B cell (primary cell): ENCODE data around the gene AGPAT1. TPM values are rescaled to one million over a fixed set of nuclear protein-coding genes. Genes with fewer than 3 reads are reported as not detected.

Experiments
- ATAC-seq: fragments of 200-7000 bp; cut with Tn5 transposase; one replicate; pipeline ENCODE4 v1.10.0; 2021; ENCODE audit warnings: low read depth, mild to moderate bottlenecking, moderate number of reproducible peaks, moderate library complexity
- CTCF ChIA-PET: fragments of 350-600 bp; sonication (Branson Sonifier 250); formaldehyde crosslinking; loops from one replicate; lab custom pipeline; 2021; ENCODE audit warnings: antibody characterized with exemption, inconsistent platforms; lab: Charles Lee
- POLR2A ChIA-PET: fragments of 350-600 bp; sonication (Branson Sonifier 250); formaldehyde crosslinking; loops from one replicate; lab custom pipeline; 2021; ENCODE audit warnings: antibody characterized with exemption; lab: Charles Lee
- DNase-seq: peaks from one replicate; pipeline ENCODE4 v3.0.0; 2013
- H2AFZ ChIP-seq: 2 replicates; pipeline ENCODE4 v1.6.1; 2012; ENCODE audit warnings: mild to moderate bottlenecking, low read depth, low read length; ENCODE audit not compliant: insufficient read depth, poor library complexity, severe bottlenecking
- H3K27ac ChIP-seq, 2 donors: 1 replicate in 1 of 2; 2 replicates in 1 of 2; pipeline ENCODE4 v1.5.1; 2012 to 2013; ENCODE audit warnings: low read length in 2 of 2, mild to moderate bottlenecking in 2 of 2, moderate library complexity in 1 of 2
- H3K27me3 ChIP-seq, 4 experiments: fragments of 200-600 bp in 1 of 4; sonication (generic) in 1 of 4; replicated peaks in 1 of 4; 1 replicate in 2 of 4; 2 replicates in 2 of 4; pipeline versions ENCODE4 v1.6.1 to v1.7.0; 2013 to 2016; ENCODE audit warnings: low read length in 3 of 4, mild to moderate bottlenecking in 2 of 4, mixed read lengths in 1 of 4, moderate library complexity in 1 of 4; ENCODE audit not compliant: insufficient read depth in 4 of 4, control insufficient read depth in 3 of 4; ENCODE audit errors: control extremely low read depth in 1 of 4
- H3K36me3 ChIP-seq, 2 experiments: replicated peaks in 1 of 2; 1 replicate in 1 of 2; 2 replicates in 1 of 2; pipeline versions ENCODE4 v1.6.1 to v1.7.1; 2013; ENCODE audit warnings: low read length in 1 of 2; ENCODE audit not compliant: insufficient read depth in 2 of 2, control insufficient read depth in 1 of 2; ENCODE audit errors: control extremely low read depth in 1 of 2, extremely low read depth in 1 of 2
- H3K4me1 ChIP-seq, 2 donors: fragments of 200-600 bp in 1 of 2; sonication (generic) in 1 of 2; 1 replicate in 1 of 2; 2 replicates in 1 of 2; pipeline versions ENCODE4 v1.5.1 to v1.6.1; 2013 to 2017; ENCODE audit warnings: low read length in 2 of 2; ENCODE audit not compliant: control insufficient read depth in 2 of 2, insufficient read depth in 2 of 2
- H3K4me2 ChIP-seq: replicated peaks from 2 replicates; pipeline ENCODE3; 2012; ENCODE audit warnings: mild to moderate bottlenecking, low read depth, low read length; ENCODE audit not compliant: poor library complexity, severe bottlenecking
- H3K4me3 ChIP-seq, 5 experiments: fragments of 200-600 bp in 1 of 5; sonication (generic) in 1 of 5; 1 replicate in 3 of 5; 2 replicates in 2 of 5; pipeline versions ENCODE4 v1.5.1 to v1.7.0; 2011 to 2016; ENCODE audit warnings: low read length in 4 of 5, mild to moderate bottlenecking in 4 of 5, low read depth in 2 of 5, control low read depth in 1 of 5, moderate library complexity in 1 of 5; ENCODE audit not compliant: insufficient read depth in 1 of 5; ENCODE audit errors: control extremely low read depth in 1 of 5, extremely low read depth in 1 of 5
- H3K79me2 ChIP-seq: fragments of 200-600 bp; sonication (generic); one replicate; pipeline ENCODE4 v1.6.0; 2016; ENCODE audit warnings: low read length; ENCODE audit not compliant: control insufficient read depth, insufficient read depth
- H3K9ac ChIP-seq: fragments of 200-600 bp; sonication (generic); 2 replicates; pipeline ENCODE4 v1.6.1; 2017; ENCODE audit warnings: mild to moderate bottlenecking, low read length, moderate library complexity
- H3K9me3 ChIP-seq, 3 donors: one replicate each; pipeline versions ENCODE4 v1.6.1 to v1.7.1; 2013; ENCODE audit warnings: low read length in 2 of 3; ENCODE audit not compliant: control insufficient read depth in 2 of 3, insufficient read depth in 1 of 3; ENCODE audit errors: control extremely low read depth in 1 of 3
- H4K20me1 ChIP-seq: 2 replicates; pipeline ENCODE4 v1.6.0; 2012; ENCODE audit warnings: mild to moderate bottlenecking, low read length; ENCODE audit not compliant: insufficient read depth, control insufficient read depth, poor library complexity, severe bottlenecking
- H3K27ac Mint-ChIP-seq: one replicate; pipeline ENCODE4 v1.8.0; 2021; ENCODE audit warnings: mixed read lengths
- H3K27me3 Mint-ChIP-seq: one replicate; pipeline ENCODE4 v1.8.0; 2021; ENCODE audit warnings: mixed read lengths
- H3K4me1 Mint-ChIP-seq: one replicate; pipeline ENCODE4 v1.8.0; 2021; ENCODE audit warnings: mixed read lengths
- H3K4me3 Mint-ChIP-seq: one replicate; pipeline ENCODE4 v1.8.0; 2021; ENCODE audit warnings: mixed read lengths
- H3K9me3 Mint-ChIP-seq: one replicate; pipeline ENCODE4 v1.8.0; 2022; ENCODE audit warnings: mixed read lengths; ENCODE audit not compliant: insufficient read depth
- EZH2 ChIP-seq: IDR thresholded peaks from 2 replicates; pipeline ENCODE4 v1.6.1; 2012; ENCODE audit warnings: borderline replicate concordance, low read depth, mild to moderate bottlenecking, moderate library complexity, low read length; ENCODE audit not compliant: insufficient read depth, poor library complexity, severe bottlenecking
- WGBS: methylation state at CpG from one replicate; pipeline ENCODE4 v1.1.5; 2013; ENCODE audit warnings: missing lambda C conversion rate; ENCODE audit not compliant: insufficient coverage; 5-methylcytosine and 5-hydroxymethylcytosine counted together
- intact Hi-C: fragments of 100-400 bp; cut with micrococcal nuclease; formaldehyde crosslinking; loops from one replicate; pipeline ENCODE4 v1.10.0; 2022
- polyA plus RNA-seq: library from polyadenylated mRNA; depleted of rRNA; stranded (reverse); fragments of >200 nt; gene quantifications from 2 replicates; pipeline ENCODE4 v1.2.3, GENCODE V29; 2012
- total RNA-seq, 2 donors: library from RNA; stranded (reverse); fragments of 120-200 nt in 1 of 2; gene quantifications; 1 replicate in 1 of 2; 2 replicates in 1 of 2; pipeline versions ENCODE4 v1.2.3 to v1.2.4, GENCODE V29; 2013 to 2022
- TF ChIP-seq, protein P1 (sequence below): fragments of 200-600 bp; IDR thresholded peaks from one replicate; pipeline ENCODE4 v1.8.0; 2022; ENCODE audit warnings: antibody characterized with exemption, mild to moderate bottlenecking

The AGPAT1 gene
- total and polyA plus RNA-seq, 2 donors (not counting 1 experiment from before 2014, with no cell fraction given) = 29.8 to 37.1 TPM

DNA sequence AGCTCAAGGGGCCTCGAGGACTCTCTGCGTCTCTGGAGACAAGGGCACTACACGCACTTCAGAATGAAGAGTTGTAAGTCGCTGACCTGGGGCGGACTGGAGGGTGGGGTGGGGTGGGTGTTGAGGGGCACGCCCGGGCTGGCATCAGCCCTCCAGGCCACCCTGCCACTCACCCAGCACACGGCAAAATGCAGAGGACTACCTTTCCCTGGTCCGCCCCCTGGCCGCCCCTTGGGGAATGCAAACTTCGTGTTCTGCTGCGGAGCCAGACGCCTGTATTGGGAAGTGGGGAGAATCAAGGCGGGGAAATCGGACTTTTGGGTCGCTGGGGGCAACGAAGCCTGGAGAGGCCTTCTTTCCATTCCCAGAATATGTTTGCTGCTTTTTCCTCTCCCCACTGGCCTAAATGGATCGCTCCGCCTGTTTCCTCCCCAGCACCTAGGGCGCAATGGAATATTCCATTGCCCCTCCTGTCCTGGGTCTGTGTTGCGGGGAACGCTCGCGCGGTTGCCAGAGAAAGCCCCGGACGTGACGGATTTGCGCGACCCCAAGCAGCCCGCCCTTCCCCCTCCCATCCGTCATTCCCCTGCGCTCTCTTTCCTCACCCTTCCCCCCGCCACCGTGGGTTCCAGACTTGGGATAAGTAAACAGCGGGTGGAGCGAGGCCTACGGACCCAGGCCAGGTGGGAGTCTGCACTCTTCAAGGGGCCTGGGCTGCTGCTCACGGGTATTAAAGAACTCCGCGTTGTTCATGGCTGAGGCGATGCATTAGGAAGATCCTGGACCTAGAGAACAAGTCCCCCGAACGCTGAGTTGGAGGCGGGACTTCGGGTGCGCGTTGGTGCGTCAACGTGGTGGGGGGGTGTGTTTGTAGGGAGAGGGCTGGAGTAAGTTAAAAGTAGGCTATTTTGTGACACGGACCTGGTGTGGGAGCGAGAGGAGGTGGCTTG lies 22.0 kb downstream of the AGPAT1 start, which contains the start of gene PPT2:
Gene PPT2 (plus strand): TSS at position 578 of the 950 bp plus-strand sequence. CDS start 454 bp downstream, outside the sequence.
- no peaks in the 10 kb centered on the region for H3K9me3 Mint-ChIP-seq
- Histone ChIP-seq H3K4me2 (peak within 1 kb of the TSS; percentile 89), H3K9ac (peak within 1 kb of the TSS; percentile 69), H3K9me3 (peaks cover 0 to 12% (median under 1%) of the 10 kb centered on the region in 3 donors), H3K4me3 (peak within 1 kb of the TSS; percentile 59 to 75 (median 68)), H3K36me3 (no peaks in the 10 kb centered on the region), H3K79me2 (no peaks in the 10 kb centered on the region), H2AFZ (peak within 1 kb of the TSS; percentile 81), H4K20me1 (no peaks in the 10 kb centered on the region), H3K27me3 (peaks cover 0 to 54% (median 19%) of the 10 kb centered on the region in 4 experiments), H3K27ac (no peak within 1 kb of the TSS), H3K4me1 (peaks cover 27 to 34% of the 10 kb centered on the region in 2 donors)
- ChIA-PET CTCF (interaction anchor here (0.6 to 1.3 kb wide), 10 partner anchors 22 to 1194 kb away, joined by 3 to 11 read pairs (median 4); partner anchors contain the start of genes AGPAT1, FKBPL and GPSM3), POLR2A (interaction anchor here (0.6 to 1.3 kb wide), 4 partner anchors 24 to 1536 kb away, joined by 3 to 6 read pairs (median 5); partner anchors contain the start of genes MRPS18B and PBX2)
- H3K27me3 Mint-ChIP-seq = peaks cover 35% of the 10 kb centered on the region
- intact Hi-C loops = loop anchor here (1.0 to 10.0 kb wide), 7 partner anchors 24 to 607 kb away; partner anchors contain the start of genes ATP6V1G2, FKBPL, NFKBIL1 and RNF5
- peak within 1 kb of the TSS; percentile 58 for H3K27ac Mint-ChIP-seq
- peak within 1 kb of the TSS; percentile 99 for H3K4me3 Mint-ChIP-seq
- H3K4me1 Mint-ChIP-seq = peaks cover 48% of the 10 kb centered on the region
- peak; percentile 32 for ATAC-seq
- peak; percentile 65 for DNase-seq
- WGBS = 2% methylated on average over 38 of the region's 52 CpGs
- TF ChIP-seq, protein P1, sequence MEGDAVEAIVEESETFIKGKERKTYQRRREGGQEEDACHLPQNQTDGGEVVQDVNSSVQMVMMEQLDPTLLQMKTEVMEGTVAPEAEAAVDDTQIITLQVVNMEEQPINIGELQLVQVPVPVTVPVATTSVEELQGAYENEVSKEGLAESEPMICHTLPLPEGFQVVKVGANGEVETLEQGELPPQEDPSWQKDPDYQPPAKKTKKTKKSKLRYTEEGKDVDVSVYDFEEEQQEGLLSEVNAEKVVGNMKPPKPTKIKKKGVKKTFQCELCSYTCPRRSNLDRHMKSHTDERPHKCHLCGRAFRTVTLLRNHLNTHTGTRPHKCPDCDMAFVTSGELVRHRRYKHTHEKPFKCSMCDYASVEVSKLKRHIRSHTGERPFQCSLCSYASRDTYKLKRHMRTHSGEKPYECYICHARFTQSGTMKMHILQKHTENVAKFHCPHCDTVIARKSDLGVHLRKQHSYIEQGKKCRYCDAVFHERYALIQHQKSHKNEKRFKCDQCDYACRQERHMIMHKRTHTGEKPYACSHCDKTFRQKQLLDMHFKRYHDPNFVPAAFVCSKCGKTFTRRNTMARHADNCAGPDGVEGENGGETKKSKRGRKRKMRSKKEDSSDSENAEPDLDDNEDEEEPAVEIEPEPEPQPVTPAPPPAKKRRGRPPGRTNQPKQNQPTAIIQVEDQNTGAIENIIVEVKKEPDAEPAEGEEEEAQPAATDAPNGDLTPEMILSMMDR = no peak
- no peak for TF ChIP-seq EZH2
